Stimulated activated CD8-positive, alpha-beta memory T cell treated with anti-CD3 and anti-CD28 coated beads, Interleukin-12 subunit alpha, Interleukin-12 subunit beta, amount 100 ng/mL, for 1 hour (primary cell): Measurements from ENCODE around the gene EPB41L2.
"Not testable (repeated sequence)": the region's sequence is repeated elsewhere in the genome, so short reads cannot be mapped to it uniquely, and the experiment has no call there.

ENCODE experiments used
- DNase-seq: peaks from one replicate; pipeline ENCODE4 v3.0.0-alpha.2; 2020; ENCODE audit warnings: low read depth

Gene EPB41L2

GRCh38 chr6:131003488-131004386, 59.3 kb downstream of the EPB41L2 start:
- no peak for DNase-seq

GRCh38 chr6:131002661-131002980, 60.4 kb downstream of the EPB41L2 start:
- DNase-seq = no peak

GRCh38 chr6:131001945-131002660, 60.9 kb downstream of the EPB41L2 start:
- DNase-seq = no peak

- DNase-seq = no peak
Measured at GRCh38 chr6:131001111-131001736, 61.8 kb downstream of the EPB41L2 start.

- DNase-seq = no peak
Measured at GRCh38 chr6:131000544-131000943, 62.5 kb downstream of the EPB41L2 start.

- DNase-seq = no peak
Measured at GRCh38 chr6:130997061-130997753, 65.8 kb downstream of the EPB41L2 start.

- no peak for DNase-seq
Measured at GRCh38 chr6:130996635-130997034, 66.4 kb downstream of the EPB41L2 start.

GRCh38 chr6:130995783-130996447, 67.1 kb downstream of the EPB41L2 start:
- no peak for DNase-seq

- DNase-seq = no peak
Measured at GRCh38 chr6:130994319-130995097, 68.5 kb downstream of the EPB41L2 start.

GRCh38 chr6:130993292-130993765, 69.7 kb downstream of the EPB41L2 start:
- no peak for DNase-seq

GRCh38 chr6:130991422-130992137, 71.5 kb downstream of the EPB41L2 start:
- DNase-seq = no peak

- not testable (repeated sequence) for DNase-seq
Measured at GRCh38 chr6:130987539-130987938, 75.5 kb downstream of the EPB41L2 start.

GRCh38 chr6:130985115-130985514, 77.9 kb downstream of the EPB41L2 start:
- no peak for DNase-seq

GRCh38 chr6:130982941-130983456, 80.0 kb downstream of the EPB41L2 start:
- DNase-seq = no peak

GRCh38 chr6:130982135-130982534, 80.9 kb downstream of the EPB41L2 start:
- DNase-seq = no peak

GRCh38 chr6:130981409-130981808, 81.6 kb downstream of the EPB41L2 start:
- no peak for DNase-seq

GRCh38 chr6:130980310-130981032, 82.6 kb downstream of the EPB41L2 start:
- DNase-seq = no peak

- DNase-seq = no peak
Measured at GRCh38 chr6:130978660-130979396, 84.2 kb downstream of the EPB41L2 start.
